ENCODE data around the gene TRIM29. TPM values are rescaled to one million over a fixed set of nuclear protein-coding genes. Genes with fewer than 3 reads are reported as not detected.

Gene TRIM29
- total and polyA plus RNA-seq, 10 of the 15 experiments (the other 5 are each of a cell fraction or from before 2014, with no cell fraction given), result 0.08 to 0.67 (median 0.26) TPM; not detected in 5

- Histone ChIP-seq H3K79me2 (ENCODE audit: control insufficient read depth, insufficient read depth, low read length) (no peaks in the 10 kb centered on the region), H3K4me1 (ENCODE audit: control insufficient read depth, insufficient read depth, low read length) (no peaks in the 10 kb centered on the region), H3K27ac (ENCODE audit: control insufficient read depth, insufficient read depth) (no peak overlapping the region), H3K27me3 (replicated peaks in 1 of 2; ENCODE audit: control insufficient read depth in 2 of 2, insufficient read depth in 2 of 2, low read length in 1 of 2) (no peaks in the 10 kb centered on the region), H3K36me3 (ENCODE audit: control insufficient read depth in 2 of 2, insufficient read depth in 2 of 2, low read length in 1 of 2) (no peaks in the 10 kb centered on the region), H3K4me3 (no peak overlapping the region), H3K9me3 (replicated peaks; ENCODE audit: control insufficient read depth, insufficient read depth, low read length) (no peaks in the 10 kb centered on the region), H4K20me1 (ENCODE audit: control insufficient read depth, insufficient read depth) (no peaks in the 10 kb centered on the region), H2AFZ (ENCODE audit: control insufficient read depth, low read depth, low read length) (no peak overlapping the region), H3K9ac (ENCODE audit: control insufficient read depth, insufficient read depth, low read length) (no peak overlapping the region), H3K4me2 (ENCODE audit: control insufficient read depth, insufficient read depth) (no peak overlapping the region)
- TF ChIP-seq E2F4 (IDR thresholded peaks at IDR 0.05; ENCODE audit: low read depth, low read length), result no peak
- no peak for TF ChIP-seq MYC (IDR thresholded peaks at IDR 0.05; ENCODE audit: insufficient read depth, insufficient read length, insufficient replicate concordance, low read length, severe bottlenecking)
- no peak for TF ChIP-seq PML (IDR thresholded peaks at IDR 0.05; ENCODE audit: low read length)
- TF ChIP-seq SMC3 (IDR thresholded peaks at IDR 0.05; ENCODE audit: borderline replicate concordance, low read length), result no peak
- TF ChIP-seq NFIC (IDR thresholded peaks at IDR 0.05; ENCODE audit: low read depth, low read length), result no peak
- TF ChIP-seq WRNIP1 (IDR thresholded peaks at IDR 0.05; ENCODE audit: borderline replicate concordance, low read depth, low read length), result no peak
- no peak for TF ChIP-seq CBFB (IDR thresholded peaks at IDR 0.05; ENCODE audit: low read depth)
- no peak for TF ChIP-seq NR2C2 (IDR thresholded peaks at IDR 0.05; ENCODE audit: borderline replicate concordance, control insufficient read depth, insufficient read length, low read depth)
- TF ChIP-seq HSF1 (IDR thresholded peaks at IDR 0.05; ENCODE audit: low read depth, low read length), result no peak
- TF ChIP-seq RFX5 (IDR thresholded peaks at IDR 0.05; ENCODE audit: low read depth, low read length), result no peak
- no peak for TF ChIP-seq RELA (IDR thresholded peaks at IDR 0.05; ENCODE audit: borderline replicate concordance, partially characterized antibody)
- no peak for TF ChIP-seq RBBP5 (conservative IDR thresholded peaks at IDR 0.05)
- TF ChIP-seq NR2F1 (conservative IDR thresholded peaks at IDR 0.05), result no peak
- TF ChIP-seq SMAD1 (IDR thresholded peaks at IDR 0.05; ENCODE audit: low read depth, partially characterized antibody), result no peak
- TF ChIP-seq BMI1 (IDR thresholded peaks at IDR 0.05; ENCODE audit: borderline replicate concordance), result no peak
- no peak for TF ChIP-seq IKZF1 (conservative IDR thresholded peaks at IDR 0.05)
- TF ChIP-seq TBL1XR1 (IDR thresholded peaks at IDR 0.05; ENCODE audit: low read depth, low read length), result no peak
- no peak for TF ChIP-seq ZNF24 (IDR thresholded peaks at IDR 0.05)
- FAIRE-seq (no peak), DNase-seq (ENCODE audit: low read depth, low spot score) (no peak), ATAC-seq (no peak)
- no TSS peak for BruUV-seq (replicated peaks)
- ChIA-PET CTCF (interaction anchor here (1.2 kb wide), 1 partner anchor 116 kb away, joined by 3 read pairs; no protein-coding TSS in a partner anchor), POLR2A (interaction anchor here (0.6 kb wide), 1 partner anchor 63 kb away, joined by 3 read pairs; no protein-coding TSS in a partner anchor), SMC1A (ENCODE audit: uncharacterized antibody, unreplicated experiment) (no interaction called here), RAD21 (ENCODE audit: unreplicated experiment) (no interaction called here)
- WGBS (ENCODE audit: insufficient coverage, insufficient replicate concordance, low lambda C conversion rate, missing lambda C conversion rate), result 28% methylated on average over 3 of the region's 3 CpGs
- intact Hi-C loops (cut with micrococcal nuclease; ENCODE audit: unreplicated experiment), result no loop called here
- in situ Hi-C loops (cut with MboI), result no loop called here
Observed at GRCh38 chr11:120074076-120074475, 63.8 kb downstream of the TRIM29 start.
